H1 (cell line): ENCODE data around the gene PPP1R3G. TPM values are rescaled to one million over a fixed set of nuclear protein-coding genes. Genes with fewer than 3 reads are reported as not detected.

ENCODE experiments used
- CTCF ChIA-PET: fragments of 300-600 bp; sonication (Branson Sonifier 250); formaldehyde crosslinking; loops from one replicate; lab custom pipeline; 2021; ENCODE audit not compliant: partially characterized antibody; lab: Charles Lee
- POLR2A ChIA-PET: fragments of 300-600 bp; sonication (Branson Sonifier 250); formaldehyde crosslinking; loops from one replicate; lab custom pipeline; 2021; ENCODE audit warnings: inconsistent platforms; ENCODE audit not compliant: partially characterized antibody; lab: Charles Lee
- DNase-seq, 2 experiments: peaks; one replicate each; pipeline versions ENCODE4 v3.0.0 to v3.0.0-alpha.2; 2010 to 2022; ENCODE audit warnings: low spot score in 2 of 2, low read depth in 1 of 2, mixed read lengths in 1 of 2
- FAIRE-seq: peaks from 2 replicates; lab custom pipeline; 2011; peaks lifted over from hg19 to GRCh38; lab: Jason Lieb, UNC
- H2AFZ ChIP-seq: 2 replicates; pipeline ENCODE4 v1.8.1; 2012; ENCODE audit warnings: low read length, inconsistent platforms
- H2AK5ac ChIP-seq: 2 replicates; pipeline ENCODE4 v1.6.1; 2013; ENCODE audit warnings: low read depth, low read length
- H2BK120ac ChIP-seq: replicated peaks from 2 replicates; pipeline ENCODE3; 2013; ENCODE audit warnings: low read depth, low read length, inconsistent platforms
- H2BK12ac ChIP-seq: 2 replicates; pipeline ENCODE4 v1.6.1; 2013; ENCODE audit warnings: low read depth, low read length
- H2BK15ac ChIP-seq: 2 replicates; pipeline ENCODE4 v1.6.1; 2013; ENCODE audit warnings: low read length
- H2BK20ac ChIP-seq: 2 replicates; pipeline ENCODE4 v1.6.1; 2013; ENCODE audit warnings: low read length
- H2BK5ac ChIP-seq: 2 replicates; pipeline ENCODE4 v1.6.1; 2013; ENCODE audit warnings: low read depth, low read length
- H3K14ac ChIP-seq: 2 replicates; pipeline ENCODE4 v1.6.1; 2013; ENCODE audit warnings: inconsistent platforms; ENCODE audit not compliant: insufficient read length
- H3K18ac ChIP-seq: 2 replicates; pipeline ENCODE4 v1.6.1; 2013; ENCODE audit warnings: low read length; ENCODE audit errors: extremely low read depth
- H3K23ac ChIP-seq: 2 replicates; pipeline ENCODE4 v1.6.1; 2013; ENCODE audit warnings: inconsistent platforms; ENCODE audit not compliant: insufficient read length
- H3K23me2 ChIP-seq: 2 replicates; pipeline ENCODE4 v1.6.1; 2013; ENCODE audit warnings: low read depth, low read length
- H3K27ac ChIP-seq: 2 replicates; pipeline ENCODE4 v1.6.1; 2011; ENCODE audit warnings: low read depth, low read length, inconsistent platforms
- H3K27me3 ChIP-seq, 4 experiments: replicated peaks in 1 of 4; 1 replicate in 1 of 4; 2 replicates in 3 of 4; pipeline versions ENCODE4 v1.6.1 to v1.8.1; 2011 to 2013; ENCODE audit warnings: low read length in 3 of 4, mild to moderate bottlenecking in 3 of 4, inconsistent platforms in 2 of 4, mixed read lengths in 2 of 4, moderate library complexity in 1 of 4; ENCODE audit not compliant: control insufficient read depth in 3 of 4, insufficient read depth in 3 of 4; ENCODE audit errors: extremely low read depth in 1 of 4
- H3K36me3 ChIP-seq, 4 experiments: 2 replicates each; pipeline versions ENCODE4 v1.6.1 to v1.8.1; 2011 to 2013; ENCODE audit warnings: mild to moderate bottlenecking in 4 of 4, low read length in 3 of 4, moderate library complexity in 2 of 4, control low read depth in 1 of 4, inconsistent platforms in 1 of 4; ENCODE audit not compliant: insufficient read depth in 4 of 4, control insufficient read depth in 2 of 4
- H3K4ac ChIP-seq: replicated peaks from 2 replicates; pipeline ENCODE3; 2013; ENCODE audit warnings: low read length, low read depth, mixed read lengths, inconsistent platforms; ENCODE audit not compliant: insufficient read length
- H3K4me1 ChIP-seq, 4 experiments: replicated peaks in 1 of 4; 1 replicate in 1 of 4; 2 replicates in 3 of 4; pipeline versions ENCODE4 v1.6.1 to v1.8.1; 2011 to 2013; ENCODE audit warnings: low read length in 3 of 4, inconsistent platforms in 2 of 4, mixed read lengths in 1 of 4; ENCODE audit not compliant: insufficient read depth in 4 of 4, control insufficient read depth in 3 of 4
- H3K4me2 ChIP-seq, 2 experiments: 2 replicates each; pipeline versions ENCODE4 v1.6.1 to v1.8.1; 2011 to 2013; ENCODE audit warnings: low read depth in 2 of 2, low read length in 2 of 2, control low read depth in 1 of 2, inconsistent platforms in 1 of 2, mild to moderate bottlenecking in 1 of 2; ENCODE audit not compliant: insufficient read depth in 1 of 2
- H3K4me3 ChIP-seq, 4 experiments: fragments of 200-600, 300-600 bp in 1 of 4; sonication (generic), shearing (Covaris generic), sonication (Bioruptor Twin) in 1 of 4; 2 replicates each; pipeline versions ENCODE4 v1.5.1 to v1.8.1; 2011 to 2016; ENCODE audit warnings: low read length in 4 of 4, low read depth in 3 of 4, control low read depth in 2 of 4, inconsistent platforms in 2 of 4, mild to moderate bottlenecking in 2 of 4, mixed read lengths in 1 of 4, moderate library complexity in 1 of 4; ENCODE audit not compliant: insufficient read depth in 2 of 4; ENCODE audit errors: extremely low read depth in 1 of 4
- H3K56ac ChIP-seq: replicated peaks from 2 replicates; pipeline ENCODE3; 2013; ENCODE audit warnings: low read depth, mild to moderate bottlenecking, mixed read lengths, low read length, inconsistent platforms; ENCODE audit not compliant: insufficient read length
- H3K79me1 ChIP-seq: 2 replicates; pipeline ENCODE4 v1.6.1; 2013; ENCODE audit warnings: low read depth, low read length, control low read depth
- H3K79me2 ChIP-seq, 2 experiments: 2 replicates each; pipeline versions ENCODE4 v1.6.1 to v1.8.1; 2012 to 2013; ENCODE audit warnings: low read length in 2 of 2, mild to moderate bottlenecking in 2 of 2, inconsistent platforms in 1 of 2; ENCODE audit not compliant: insufficient read depth in 2 of 2, control insufficient read depth in 1 of 2
- H3K9ac ChIP-seq, 4 experiments: replicated peaks in 1 of 4; 1 replicate in 1 of 4; 2 replicates in 3 of 4; pipeline versions ENCODE4 v1.6.1 to v1.8.1; 2011 to 2013; ENCODE audit warnings: low read depth in 3 of 4, low read length in 3 of 4, control low read depth in 2 of 4, mild to moderate bottlenecking in 2 of 4, moderate library complexity in 2 of 4, inconsistent platforms in 1 of 4; ENCODE audit errors: extremely low read depth in 1 of 4
- H3K9me3 ChIP-seq, 2 experiments: 2 replicates each; pipeline versions ENCODE4 v1.6.1 to v1.8.1; 2012 to 2013; ENCODE audit warnings: mild to moderate bottlenecking in 2 of 2, moderate library complexity in 2 of 2, control low read depth in 1 of 2, inconsistent platforms in 1 of 2, low read depth in 1 of 2, low read length in 1 of 2, mixed read lengths in 1 of 2; ENCODE audit not compliant: insufficient read depth in 2 of 2
- H4K20me1 ChIP-seq, 2 experiments: replicated peaks in 1 of 2; 2 replicates each; pipeline versions ENCODE3 to v1.8.1; 2011 to 2013; ENCODE audit warnings: inconsistent platforms in 2 of 2, low read length in 2 of 2, mild to moderate bottlenecking in 1 of 2; ENCODE audit not compliant: insufficient read depth in 2 of 2, control insufficient read depth in 1 of 2
- H4K5ac ChIP-seq: 2 replicates; pipeline ENCODE4 v1.6.1; 2013; ENCODE audit warnings: low read length, low read depth, mixed read lengths, inconsistent platforms; ENCODE audit not compliant: insufficient read length
- H4K8ac ChIP-seq: 2 replicates; pipeline ENCODE4 v1.8.0; 2013; ENCODE audit warnings: mild to moderate bottlenecking, moderate library complexity, low read length, inconsistent platforms; ENCODE audit not compliant: insufficient read depth; ENCODE audit errors: extremely low read depth
- H4K91ac ChIP-seq: replicated peaks from 2 replicates; pipeline ENCODE3; 2013; ENCODE audit warnings: low read length, mixed read lengths, inconsistent platforms; ENCODE audit not compliant: insufficient read length
- ASH2L ChIP-seq: fragments of 200-600, 300-600 bp; sonication (generic); IDR thresholded peaks from one replicate; pipeline ENCODE4 v1.7.1; 2017; ENCODE audit warnings: low read length
- CHD1 ChIP-seq: IDR thresholded peaks from 2 replicates; pipeline ENCODE4 v1.6.1; 2012; ENCODE audit warnings: low read depth, low read length, improper control_type of control experiment
- E2F6 ChIP-seq: IDR thresholded peaks from 2 replicates; pipeline ENCODE4 v1.6.1; 2012; ENCODE audit warnings: inconsistent platforms
- HDAC6 ChIP-seq: IDR thresholded peaks from one replicate; pipeline ENCODE4 v1.7.1; 2012; ENCODE audit warnings: low read depth, mild to moderate bottlenecking, inconsistent platforms, low read length, moderate library complexity
- KDM1A ChIP-seq: fragments of 200-600, 300-600 bp; sonication (generic); IDR thresholded peaks from 2 replicates; pipeline ENCODE4 v1.7.1; 2016; ENCODE audit warnings: mild to moderate bottlenecking, low read length, borderline replicate concordance
- KDM4A ChIP-seq: IDR thresholded peaks from one replicate; pipeline ENCODE4 v1.7.1; 2012; ENCODE audit warnings: low read depth, mild to moderate bottlenecking, moderate library complexity, low read length, inconsistent platforms; ENCODE audit not compliant: severe bottlenecking
- NRF1 ChIP-seq: IDR thresholded peaks from 2 replicates; pipeline ENCODE4 v1.6.1; 2011; ENCODE audit warnings: mild to moderate bottlenecking, low read depth, low read length, improper control_type of control experiment
- SIRT6 ChIP-seq: IDR thresholded peaks from one replicate; pipeline ENCODE4 v1.7.1; 2012; ENCODE audit warnings: low read length, inconsistent platforms
- TBP ChIP-seq: IDR thresholded peaks from 2 replicates; pipeline ENCODE4 v1.6.1; 2011; ENCODE audit warnings: low read depth, low read length, improper control_type of control experiment
- TEAD4 ChIP-seq: IDR thresholded peaks from 2 replicates; pipeline ENCODE4 v1.6.1; 2012; ENCODE audit warnings: low read depth, low read length, inconsistent platforms, mixed read lengths
- YY1 ChIP-seq: IDR thresholded peaks from 2 replicates; pipeline ENCODE4 v1.6.1; 2011; ENCODE audit warnings: low read depth, mild to moderate bottlenecking, low read length
- WGBS, 2 experiments: shearing (Covaris generic) in 1 of 2; methylation state at CpG; one replicate each; pipeline versions ENCODE4 v1.1.6 to v1.1.7; 2013 to 2015; ENCODE audit warnings: low lambda C conversion rate in 2 of 2, mixed read lengths in 2 of 2, inconsistent platforms in 1 of 2, low coverage in 1 of 2, missing lambda C conversion rate in 1 of 2; ENCODE audit not compliant: insufficient replicate concordance in 2 of 2, insufficient coverage in 1 of 2, insufficient read length in 1 of 2; ENCODE audit errors: extremely low coverage in 1 of 2, missing lambda C conversion rate in 1 of 2; 5-methylcytosine and 5-hydroxymethylcytosine counted together
- polyA plus RNA-seq, 7 experiments: library from polyadenylated mRNA; depleted of rRNA in 3 of 7; stranded (reverse) in 5 of 7; unstranded in 2 of 7; fragments of >200 nt in 5 of 7; fragments of 200-250 nt in 2 of 7; gene quantifications; 1 replicate in 5 of 7; 2 replicates in 1 of 7; 4 replicates in 1 of 7; pipeline versions ENCODE4 v1.2.1 to v1.2.3, GENCODE V29; 2011 to 2013; ENCODE audit warnings: missing spikeins in 2 of 7, mixed read lengths in 2 of 7
- total RNA-seq: library from RNA; stranded (reverse); fragmentation: NEBNext Ultra II Directional; extraction: Animal tissue kit (Norgen Biotek cat#: 25700); gene quantifications from 2 replicates; pipeline ENCODE4 v1.2.1, GENCODE V29; 2021

Gene PPP1R3G
- total and polyA plus RNA-seq, 2 of the 8 experiments (the other 6 are each of a cell fraction or from before 2014, with no cell fraction given) = 0.03 to 0.09 TPM

- no peak overlapping the region for H3K14ac ChIP-seq
- H3K27ac ChIP-seq = no peak overlapping the region
- no peaks in the 10 kb centered on the region; the same call in 1 of the 2 replicates for H3K79me1 ChIP-seq
- WGBS, 2 experiments = 4% methylated on average over 10 of the region's 57 CpGs; no CpG with 5 or more reads in 1 of the 2 experiments
- H2AK5ac ChIP-seq = no peak overlapping the region
- ChIA-PET POLR2A (no interaction called here), CTCF (no interaction called here)
- H2BK15ac ChIP-seq = no peak overlapping the region
- H3K9ac ChIP-seq = no peak overlapping the region; a peak in 1 of 7 replicates
- H3K4me3 ChIP-seq = peak overlapping the region; percentile 25 to 61 (median 50)
- H3K27me3 ChIP-seq = peaks cover 35 to 60% (median 58%) of the 10 kb centered on the region in 4 experiments
- FAIRE-seq (no peak), DNase-seq (no peak)
- no peak overlapping the region for H2BK20ac ChIP-seq
- no peak overlapping the region for H3K4ac ChIP-seq
- H3K4me2 ChIP-seq = peak overlapping the region; percentile 71 to 96
- H4K5ac ChIP-seq = no peak overlapping the region
- H4K91ac ChIP-seq = no peak overlapping the region
- H4K20me1 ChIP-seq = peaks cover 3 to 5% of the 10 kb centered on the region in 2 experiments
- 0 out of 2 replicates have a peak overlapping the region, but pooled peaks have one; percentile 19 for H3K18ac ChIP-seq
- no peak overlapping the region for H2BK5ac ChIP-seq
- H3K23me2 ChIP-seq = peaks cover 17% of the 10 kb centered on the region; the same call in 1 of the 2 replicates
- no peak overlapping the region for H3K56ac ChIP-seq
- no peak overlapping the region for H2BK120ac ChIP-seq
- peak overlapping the region; percentile 77; the same call in 1 of the 2 replicates for H4K8ac ChIP-seq
- H3K36me3 ChIP-seq = no peaks in the 10 kb centered on the region
- H3K4me1 ChIP-seq = peaks cover 0 to 19% (median 8%) of the 10 kb centered on the region in 4 experiments; a peak in 4 of 7 replicates
- no peak overlapping the region for H3K23ac ChIP-seq
- TF ChIP-seq KDM1A = no peak
- no peak for TF ChIP-seq NRF1
- TF ChIP-seq HDAC6 = no peak
- TF ChIP-seq TEAD4 = no peak
- peak; percentile 49 for TF ChIP-seq KDM4A
- TF ChIP-seq SIRT6 = no peak
- peak; percentile 28 for TF ChIP-seq ASH2L
- TF ChIP-seq CHD1 = no peak
- TF ChIP-seq E2F6 = 0 out of 2 replicates have a peak, but pooled peaks have one; percentile 12
- 0 out of 2 replicates have a peak, but pooled peaks have one; percentile 35 for TF ChIP-seq YY1
- no peak for TF ChIP-seq TBP
- H2BK12ac ChIP-seq = no peak overlapping the region
- no peaks in the 10 kb centered on the region for H3K79me2 ChIP-seq
- H3K9me3 ChIP-seq = no peaks in the 10 kb centered on the region; a peak in 1 of 4 replicates
- H2AFZ ChIP-seq = no peak overlapping the region
These were observed 771 bp upstream of the PPP1R3G start for GRCh38 chr6:5084360-5084780.
